Measurements from ENCODE around the gene AQR.

- no peak for TF ChIP-seq POLR2AphosphoS5 (IDR thresholded peaks at IDR 0.05; ENCODE audit: low read depth, low read length)
- TF ChIP-seq CTCF (IDR thresholded peaks at IDR 0.05), result no peak
These were observed 92.9 kb downstream of the AQR start for GRCh38 chr15:34876640-34877039.
